K562 (cell line): ENCODE data around the gene SPAG4. TPM values are rescaled to one million over a fixed set of nuclear protein-coding genes. Genes with fewer than 3 reads are reported as not detected.
A peak's percentile ranks its signal among the peaks of the same experiment; 100 is the strongest.

Experiments
- ATAC-seq: fragments of 200-7000 bp; cut with Tn5 transposase; 3 replicates; pipeline ENCODE4 v1.9.1; 2020; ENCODE audit warnings: moderate library complexity
- BruUV-seq: library from RNA; stranded (reverse); fragments of 400-500 nt; replicated peaks from 2 replicates; lab custom pipeline; 2021; lab: Mats Ljungman, UMichigan
- CTCF ChIA-PET: fragments of 300-600 bp; formaldehyde crosslinking; extraction: SDS; loops from one replicate; lab custom pipeline; 2021; ENCODE audit warnings: low intra/inter-chr PET ratio; lab: Yijun Ruan, JAX
- POLR2A ChIA-PET: fragments of 300-600, 350-650 bp; sonication (Branson Sonifier 250); formaldehyde crosslinking; extraction: SDS; loops from one replicate; lab custom pipeline; 2021; ENCODE audit warnings: antibody characterized with exemption, inconsistent platforms; lab: Yijun Ruan, JAX
- DNase-seq, 4 experiments: peaks; one replicate each; pipeline versions ENCODE4 v3.0.0 to v3.0.0-alpha.2; 2011 to 2018; ENCODE audit warnings: low spot score in 3 of 4, mixed read lengths in 3 of 4; ENCODE audit errors: extremely low read depth in 1 of 4
- FAIRE-seq: peaks from 2 replicates; lab custom pipeline; 2011; peaks lifted over from hg19 to GRCh38; lab: Jason Lieb, UNC
- H2AFZ ChIP-seq: 2 replicates; pipeline ENCODE4 v1.6.0; 2011; ENCODE audit warnings: low read depth, low read length, control low read depth, inconsistent platforms
- H3K27ac ChIP-seq: fragments of 200-600 bp; 3 replicates; pipeline ENCODE4 v1.8.0; 2011; ENCODE audit warnings: low read depth, mild to moderate bottlenecking, control low read depth, inconsistent platforms, low read length, moderate library complexity, mixed read lengths; ENCODE audit errors: extremely low read depth
- H3K27me3 ChIP-seq, 2 experiments: fragments of 300-600 bp in 1 of 2; 2 replicates in 1 of 2; 3 replicates in 1 of 2; pipeline versions ENCODE4 v1.6.0 to v1.8.0; 2011; ENCODE audit warnings: inconsistent platforms in 2 of 2, low read length in 2 of 2, mild to moderate bottlenecking in 1 of 2, mixed read lengths in 1 of 2, moderate library complexity in 1 of 2; ENCODE audit not compliant: control insufficient read depth in 2 of 2, insufficient read depth in 2 of 2
- H3K36me3 ChIP-seq: fragments of 300-600 bp; 3 replicates; pipeline ENCODE4 v1.8.0; 2011; ENCODE audit warnings: mild to moderate bottlenecking, low read length, inconsistent platforms; ENCODE audit not compliant: control insufficient read depth, insufficient read depth
- H3K4me1 ChIP-seq, 2 experiments: fragments of 200-600 bp in 1 of 2; replicated peaks in 1 of 2; 2 replicates in 1 of 2; 3 replicates in 1 of 2; pipeline versions ENCODE4 v1.5.1 to v1.8.0; 2011; ENCODE audit warnings: inconsistent platforms in 2 of 2, low read length in 2 of 2, mild to moderate bottlenecking in 1 of 2, mixed read lengths in 1 of 2, moderate library complexity in 1 of 2; ENCODE audit not compliant: control insufficient read depth in 2 of 2, insufficient read depth in 2 of 2
- H3K4me2 ChIP-seq: 2 replicates; pipeline ENCODE4 v1.6.1; 2011; ENCODE audit warnings: low read length, control low read depth, inconsistent platforms, mixed read lengths; ENCODE audit not compliant: insufficient read depth
- H3K4me3 ChIP-seq: fragments of 200-600 bp; sonication (generic), shearing (Covaris generic); 2 replicates; pipeline ENCODE4 v1.5.1; 2016; ENCODE audit warnings: control low read depth, inconsistent platforms
- H3K79me2 ChIP-seq: fragments of 200-600 bp; 3 replicates; pipeline ENCODE4 v1.8.0; 2011; ENCODE audit warnings: low read length, inconsistent platforms; ENCODE audit not compliant: control insufficient read depth, insufficient read depth
- H3K9ac ChIP-seq, 2 experiments: 2 replicates each; pipeline versions ENCODE4 v1.6.0 to v1.6.1; 2011; ENCODE audit warnings: low read depth in 2 of 2, low read length in 2 of 2, control low read depth in 1 of 2, inconsistent platforms in 1 of 2, mild to moderate bottlenecking in 1 of 2, mixed read lengths in 1 of 2; ENCODE audit not compliant: insufficient read depth in 1 of 2
- H3K9me1 ChIP-seq: one replicate; pipeline ENCODE4 v1.6.0; 2011; ENCODE audit warnings: inconsistent platforms, mild to moderate bottlenecking, low read length, moderate library complexity; ENCODE audit not compliant: control insufficient read depth, insufficient read depth
- H3K9me3 ChIP-seq: replicated peaks from 2 replicates; pipeline ENCODE4 v1.5.1; 2011; ENCODE audit warnings: low read depth, low read length, inconsistent platforms; ENCODE audit not compliant: control insufficient read depth, insufficient read depth
- H4K20me1 ChIP-seq: replicated peaks from 2 replicates; pipeline ENCODE4 v1.6.1; 2011; ENCODE audit warnings: low read length, inconsistent platforms, mixed read lengths; ENCODE audit not compliant: control insufficient read depth, insufficient read depth
- ADNP ChIP-seq: fragments of 200-800 bp; sonication (Bioruptor generic); IDR thresholded peaks from 2 replicates; pipeline ENCODE4 v1.6.1; 2016; ENCODE audit warnings: missing genetic modification characterization, missing compliant biosample characterization
- CBX1 ChIP-seq: sonication (generic); IDR thresholded peaks from 2 replicates; pipeline ENCODE4 v1.6.1; 2016; ENCODE audit warnings: antibody characterized with exemption, low read depth, mild to moderate bottlenecking
- ELF2 ChIP-seq: fragments of 250-450 bp; sonication (Bioruptor Pico); IDR thresholded peaks from 2 replicates; pipeline ENCODE4 v1.5.0; 2021; ENCODE audit warnings: mild to moderate bottlenecking
- JUNB ChIP-seq: fragments of 450-650 bp; formaldehyde crosslinking; conservative IDR thresholded peaks from 2 replicates; pipeline ENCODE4 v1.4.0; 2020; ENCODE audit warnings: mild to moderate bottlenecking
- NFIC ChIP-seq: fragments of 450-650 bp; IDR thresholded peaks from 2 replicates; pipeline ENCODE4 v1.6.1; 2017; ENCODE audit warnings: mild to moderate bottlenecking, inconsistent platforms
- NR2C2 ChIP-seq, 2 experiments: fragments of 200-800 bp in 1 of 2; sonication (Bioruptor generic) in 1 of 2; sonication (generic) in 1 of 2; formaldehyde crosslinking in 1 of 2; IDR thresholded peaks; 2 replicates each; pipeline versions ENCODE4 v1.6.1 to v1.8.0; 2016 to 2022; ENCODE audit warnings: mild to moderate bottlenecking in 1 of 2, missing compliant biosample characterization in 1 of 2, missing genetic modification characterization in 1 of 2, missing genetic modification reagents in 1 of 2
- RBFOX2 ChIP-seq: fragments of 200-400 bp; formaldehyde crosslinking; IDR thresholded peaks from 2 replicates; pipeline ENCODE4 v1.6.1; 2017; ENCODE audit warnings: low read depth, mild to moderate bottlenecking, low read length, moderate library complexity
- SIRT6 ChIP-seq: IDR thresholded peaks from one replicate; pipeline ENCODE4 v1.6.1; 2012; ENCODE audit warnings: low read depth, mild to moderate bottlenecking, control low read depth, inconsistent platforms, low read length, moderate library complexity
- TCF7 ChIP-seq: sonication (generic); IDR thresholded peaks from 2 replicates; pipeline ENCODE4 v1.6.1; 2016; ENCODE audit warnings: antibody characterized with exemption, borderline replicate concordance
- ZNF398 ChIP-seq: fragments of 250-450 bp; sonication (Bioruptor Pico); IDR thresholded peaks from 2 replicates; pipeline ENCODE4 v1.8.0; 2021; ENCODE audit warnings: moderate library complexity, mild to moderate bottlenecking, inconsistent platforms
- WGBS: fragments of 100-300 bp; shearing (Covaris generic); methylation state at CpG from one replicate; pipeline ENCODE4 v1.1.6; 2016; ENCODE audit warnings: low coverage, mixed read lengths; ENCODE audit not compliant: insufficient coverage; ENCODE audit errors: missing lambda C conversion rate; 5-methylcytosine and 5-hydroxymethylcytosine counted together
- in situ Hi-C: fragments of 300-500 bp; cut with MboI; formaldehyde crosslinking; loops from 4 replicates; pipeline ENCODE4 v1.15.0; 2018; ENCODE audit warnings: inconsistent platforms, mixed read lengths
- intact Hi-C: fragments of 100-400 bp; cut with micrococcal nuclease; formaldehyde crosslinking; loops from 2 replicates; pipeline ENCODE4 v1.14.2; 2022
- polyA plus RNA-seq, 8 experiments: library from polyadenylated mRNA; depleted of rRNA in 4 of 8; stranded (reverse) in 5 of 8; unstranded in 3 of 8; fragments of >200 nt; fragmentation: Nextera tagmentation in 2 of 8; fragmentation: Illumina TruSeq in 1 of 8; extraction: Ambion mirVana in 2 of 8; extraction: Trizol in 1 of 8; gene quantifications; 2 replicates each; pipeline versions ENCODE4 v1.2.1 to v1.2.3, GENCODE V29; 2011 to 2014; ENCODE audit warnings: inconsistent platforms in 1 of 8, missing spikeins in 1 of 8
- total RNA-seq, 7 experiments: library from RNA; depleted of rRNA in 6 of 7; stranded (reverse); fragments of >200 nt in 6 of 7; fragmentation: Illumina TruSeq in 2 of 7; extraction: Trizol in 2 of 7; gene quantifications; 2 replicates each; pipeline versions ENCODE4 v1.2.1 to v1.2.3, GENCODE V29; 2011 to 2021; ENCODE audit warnings: low replicate concordance in 1 of 7
- TF ChIP-seq, protein P1 (sequence below), 3 experiments: IDR thresholded peaks in 2 of 3; conservative IDR thresholded peaks in 1 of 3; 2 replicates each; pipeline ENCODE4 v1.5.1; 2011 to 2012; ENCODE audit warnings: low read length in 3 of 3, mild to moderate bottlenecking in 3 of 3, control low read depth in 2 of 3, improper control_type of control experiment in 1 of 3, inconsistent platforms in 1 of 3, low read depth in 1 of 3, mixed read lengths in 1 of 3, moderate library complexity in 1 of 3; ENCODE audit not compliant: insufficient read depth in 2 of 3

SPAG4 gene
- total and polyA plus RNA-seq, 9 of the 15 experiments (the other 6 are each of a cell fraction or from before 2014, with no cell fraction given), result 1.6 to 11.4 (median 4.6) TPM

- H3K9me3 ChIP-seq, result no peaks in the 10 kb centered on the region
- ATAC-seq, result no peak
- DNase-seq, result peak in 3 of 4 experiments; percentile 5 to 6 (median 5)
- no peak overlapping the region for H3K4me3 ChIP-seq
- no peak overlapping the region for H3K27ac ChIP-seq
- H3K36me3 ChIP-seq, result no peaks in the 10 kb centered on the region
- FAIRE-seq, result no peak
- in situ Hi-C loops (no loop called here), intact Hi-C loops (no loop called here)
- no peak overlapping the region for H3K4me2 ChIP-seq
- H3K4me1 ChIP-seq, result peaks cover 0 to 4% of the 10 kb centered on the region in 2 experiments; a peak in 3 of 5 replicates
- no peaks in the 10 kb centered on the region for H4K20me1 ChIP-seq
- peaks cover 0 to 21% of the 10 kb centered on the region in 2 experiments; a peak in 3 of 5 replicates for H3K27me3 ChIP-seq
- ChIA-PET POLR2A (interaction anchor here (0.5 kb wide), 2 partner anchors 21 to 152 kb away, joined by 3 read pairs; no protein-coding TSS in a partner anchor), CTCF (no interaction called here)
- no peak for TF ChIP-seq RBFOX2
- TF ChIP-seq JUNB, result no peak
- TF ChIP-seq NFIC, result peak; percentile 78
- H3K9me1 ChIP-seq, result no peaks in the 10 kb centered on the region
- no peaks in the 10 kb centered on the region for H3K79me2 ChIP-seq
- H3K9ac ChIP-seq, result no peak overlapping the region
- 6% methylated on average over 2 of the region's 2 CpGs for WGBS
- BruUV-seq, result no TSS peak
- no peak overlapping the region for H2AFZ ChIP-seq
Measured at GRCh38 chr20:35592339-35592974, 23.2 kb upstream of the SPAG4 start.

- no TSS peak for BruUV-seq
- Histone ChIP-seq H3K27me3 (peaks cover 0 to 35% of the 10 kb centered on the region in 2 experiments; a peak in 4 of 5 replicates), H3K36me3 (no peaks in the 10 kb centered on the region), H3K4me3 (no peak overlapping the region), H3K9ac (peak overlapping the region in 1 of 2 experiments; percentile 33; a peak in 1 of 4 replicates), H3K9me3 (no peaks in the 10 kb centered on the region), H4K20me1 (no peaks in the 10 kb centered on the region), H3K9me1 (no peaks in the 10 kb centered on the region), H3K27ac (no peak overlapping the region), H3K4me1 (peaks cover 0 to 16% of the 10 kb centered on the region in 2 experiments; a peak in 3 of 5 replicates), H3K79me2 (no peaks in the 10 kb centered on the region), H3K4me2 (no peak overlapping the region), H2AFZ (no peak overlapping the region)
- FAIRE-seq (no peak), DNase-seq (no peak), ATAC-seq (no peak)
- CTCF ChIA-PET, result no interaction called here
- WGBS, result 33% methylated on average over 17 of the region's 17 CpGs
- in situ Hi-C loops (no loop called here), intact Hi-C loops (no loop called here)
- POLR2A ChIA-PET, result interaction anchor here (0.6 to 1.6 kb wide), 6 partner anchors 10 to 358 kb away, joined by 3 to 4 read pairs (median 4); no protein-coding TSS in a partner anchor
- TF ChIP-seq, protein P1, sequence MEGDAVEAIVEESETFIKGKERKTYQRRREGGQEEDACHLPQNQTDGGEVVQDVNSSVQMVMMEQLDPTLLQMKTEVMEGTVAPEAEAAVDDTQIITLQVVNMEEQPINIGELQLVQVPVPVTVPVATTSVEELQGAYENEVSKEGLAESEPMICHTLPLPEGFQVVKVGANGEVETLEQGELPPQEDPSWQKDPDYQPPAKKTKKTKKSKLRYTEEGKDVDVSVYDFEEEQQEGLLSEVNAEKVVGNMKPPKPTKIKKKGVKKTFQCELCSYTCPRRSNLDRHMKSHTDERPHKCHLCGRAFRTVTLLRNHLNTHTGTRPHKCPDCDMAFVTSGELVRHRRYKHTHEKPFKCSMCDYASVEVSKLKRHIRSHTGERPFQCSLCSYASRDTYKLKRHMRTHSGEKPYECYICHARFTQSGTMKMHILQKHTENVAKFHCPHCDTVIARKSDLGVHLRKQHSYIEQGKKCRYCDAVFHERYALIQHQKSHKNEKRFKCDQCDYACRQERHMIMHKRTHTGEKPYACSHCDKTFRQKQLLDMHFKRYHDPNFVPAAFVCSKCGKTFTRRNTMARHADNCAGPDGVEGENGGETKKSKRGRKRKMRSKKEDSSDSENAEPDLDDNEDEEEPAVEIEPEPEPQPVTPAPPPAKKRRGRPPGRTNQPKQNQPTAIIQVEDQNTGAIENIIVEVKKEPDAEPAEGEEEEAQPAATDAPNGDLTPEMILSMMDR (IDR thresholded peaks at IDR 0.05 in 2 of 3, conservative IDR thresholded peaks at IDR 0.05 in 1 of 3; ENCODE audit: insufficient read depth in 2 of 3, low read depth in 1 of 3, low read length in 3 of 3), result no peak
- TF ChIP-seq ELF2 (CRISPR knock-in tag) (no peak), NR2C2 (CRISPR knock-in tag; IDR thresholded peaks at IDR 0.05) (no peak), NR2C2 (tag; IDR thresholded peaks at IDR 0.05) (no peak), SIRT6 (no peak), ADNP (tag) (no peak), CBX1 (no peak), TCF7 (no peak), ZNF398 (no peak)
Measured at GRCh38 chr20:35595456-35595855, 20.2 kb upstream of the SPAG4 start.
